22Rv1 (cell line): ENCODE data around the gene TNS2.
A peak's percentile ranks its signal among the peaks of the same experiment; 100 is the strongest.

Experiments
- H3K27ac ChIP-seq: fragments of 450-650 bp; 2 replicates; pipeline ENCODE4 v1.5.1; 2017
- ZFX ChIP-seq: fragments of 450-650 bp; IDR thresholded peaks from 2 replicates; pipeline ENCODE4 v1.6.1; 2017; ENCODE audit warnings: antibody characterized with exemption, borderline replicate concordance
- TF ChIP-seq, protein P1 (sequence below): fragments of 450-650 bp; IDR thresholded peaks from 2 replicates; pipeline ENCODE4 v1.5.1; 2017; ENCODE audit warnings: mild to moderate bottlenecking

Gene TNS2

DNA sequence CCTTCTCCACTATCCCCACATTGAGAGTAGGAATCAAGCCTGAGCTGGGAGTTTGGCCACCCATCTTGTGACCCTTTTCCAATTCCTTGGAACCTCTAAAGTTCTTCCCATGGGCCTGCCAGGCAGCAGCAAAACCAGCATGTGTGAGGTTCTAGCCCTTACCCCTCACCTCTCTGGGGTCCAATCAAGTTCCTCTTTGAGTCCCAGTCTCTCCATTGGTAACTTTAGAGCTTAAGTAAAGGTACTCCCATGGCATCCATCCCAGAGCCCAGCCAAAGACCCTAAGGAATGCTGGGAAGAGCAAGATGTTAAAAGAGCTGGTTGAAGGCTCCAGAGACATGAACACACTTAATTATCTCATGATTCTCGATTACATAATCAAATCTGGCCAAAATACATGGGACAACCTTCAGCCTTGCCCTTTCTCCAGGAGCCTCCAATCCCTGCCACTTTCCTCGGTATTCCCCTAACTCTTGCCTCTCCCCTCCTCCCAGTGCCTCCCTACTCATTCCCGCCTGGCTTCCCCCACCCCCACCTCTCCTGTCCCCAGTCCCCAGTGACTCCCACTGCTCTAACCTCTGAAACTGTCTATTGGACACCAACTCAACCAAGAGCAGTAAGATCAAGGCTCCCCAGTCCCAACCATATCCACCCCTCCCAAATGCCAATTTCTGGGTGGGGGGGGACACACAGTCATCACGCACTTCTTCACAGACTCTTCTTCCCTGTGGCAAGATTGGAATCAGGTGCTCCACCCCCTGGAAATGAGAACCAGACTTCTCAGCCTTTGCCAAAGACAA, 4.8 kb upstream of the TNS2 start:
- TF ChIP-seq, protein P1, sequence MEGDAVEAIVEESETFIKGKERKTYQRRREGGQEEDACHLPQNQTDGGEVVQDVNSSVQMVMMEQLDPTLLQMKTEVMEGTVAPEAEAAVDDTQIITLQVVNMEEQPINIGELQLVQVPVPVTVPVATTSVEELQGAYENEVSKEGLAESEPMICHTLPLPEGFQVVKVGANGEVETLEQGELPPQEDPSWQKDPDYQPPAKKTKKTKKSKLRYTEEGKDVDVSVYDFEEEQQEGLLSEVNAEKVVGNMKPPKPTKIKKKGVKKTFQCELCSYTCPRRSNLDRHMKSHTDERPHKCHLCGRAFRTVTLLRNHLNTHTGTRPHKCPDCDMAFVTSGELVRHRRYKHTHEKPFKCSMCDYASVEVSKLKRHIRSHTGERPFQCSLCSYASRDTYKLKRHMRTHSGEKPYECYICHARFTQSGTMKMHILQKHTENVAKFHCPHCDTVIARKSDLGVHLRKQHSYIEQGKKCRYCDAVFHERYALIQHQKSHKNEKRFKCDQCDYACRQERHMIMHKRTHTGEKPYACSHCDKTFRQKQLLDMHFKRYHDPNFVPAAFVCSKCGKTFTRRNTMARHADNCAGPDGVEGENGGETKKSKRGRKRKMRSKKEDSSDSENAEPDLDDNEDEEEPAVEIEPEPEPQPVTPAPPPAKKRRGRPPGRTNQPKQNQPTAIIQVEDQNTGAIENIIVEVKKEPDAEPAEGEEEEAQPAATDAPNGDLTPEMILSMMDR = no peak
- TF ChIP-seq ZFX = no peak
- peak overlapping the region; percentile 100 for H3K27ac ChIP-seq

DNA sequence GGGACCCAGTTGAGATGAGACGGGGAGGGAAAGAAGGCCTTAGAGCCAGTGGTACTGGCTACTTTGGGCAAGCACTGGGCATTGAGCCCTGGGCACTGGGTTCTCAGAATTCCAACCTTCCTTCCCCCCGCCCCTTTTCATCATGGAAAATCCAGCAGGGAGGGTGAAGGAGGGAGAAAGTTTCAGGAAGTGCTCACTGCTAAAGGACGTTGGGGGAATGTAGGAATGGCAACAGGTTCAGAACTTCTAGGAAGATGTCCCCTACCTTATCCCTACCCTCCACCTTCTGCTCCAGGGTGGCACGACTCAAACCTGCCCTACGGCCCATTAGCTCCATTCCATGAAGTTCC, 4.2 kb upstream of the TNS2 start:
- no peak for TF ChIP-seq ZFX
- TF ChIP-seq, protein P1 = no peak
- peak overlapping the region; percentile 100 for H3K27ac ChIP-seq

DNA sequence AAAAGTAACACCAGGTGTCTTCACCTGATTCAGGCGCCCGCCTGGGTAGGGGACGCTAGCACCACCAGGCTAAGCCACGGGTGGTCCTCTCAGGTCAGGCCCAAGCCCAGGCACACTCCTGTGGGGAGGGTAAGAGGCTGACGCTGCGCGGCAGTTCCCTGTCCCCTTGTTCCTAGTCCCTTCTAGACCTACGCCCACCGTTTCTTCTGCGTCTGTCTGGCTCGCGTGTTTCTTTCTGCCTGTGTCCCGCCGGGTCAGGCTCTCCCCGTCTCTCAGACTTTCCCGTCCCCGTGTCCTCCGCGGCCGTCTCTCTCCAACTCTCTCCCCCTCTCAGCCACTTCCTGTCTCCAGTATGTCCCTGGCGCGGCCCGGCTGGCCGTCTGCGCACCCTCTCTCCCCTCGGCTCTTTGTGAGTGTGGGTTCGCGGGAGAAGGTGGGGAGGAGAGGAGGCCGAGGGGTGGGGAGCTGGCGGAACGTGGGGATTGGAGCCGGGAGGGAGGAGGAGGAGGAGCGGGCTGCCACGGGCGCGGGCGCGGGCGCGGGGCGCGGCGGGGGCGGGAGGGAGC, 3.1 kb upstream of the TNS2 start:
- TF ChIP-seq ZFX = no peak
- TF ChIP-seq, protein P1 = no peak
- peak overlapping the region; percentile 100 for H3K27ac ChIP-seq

DNA sequence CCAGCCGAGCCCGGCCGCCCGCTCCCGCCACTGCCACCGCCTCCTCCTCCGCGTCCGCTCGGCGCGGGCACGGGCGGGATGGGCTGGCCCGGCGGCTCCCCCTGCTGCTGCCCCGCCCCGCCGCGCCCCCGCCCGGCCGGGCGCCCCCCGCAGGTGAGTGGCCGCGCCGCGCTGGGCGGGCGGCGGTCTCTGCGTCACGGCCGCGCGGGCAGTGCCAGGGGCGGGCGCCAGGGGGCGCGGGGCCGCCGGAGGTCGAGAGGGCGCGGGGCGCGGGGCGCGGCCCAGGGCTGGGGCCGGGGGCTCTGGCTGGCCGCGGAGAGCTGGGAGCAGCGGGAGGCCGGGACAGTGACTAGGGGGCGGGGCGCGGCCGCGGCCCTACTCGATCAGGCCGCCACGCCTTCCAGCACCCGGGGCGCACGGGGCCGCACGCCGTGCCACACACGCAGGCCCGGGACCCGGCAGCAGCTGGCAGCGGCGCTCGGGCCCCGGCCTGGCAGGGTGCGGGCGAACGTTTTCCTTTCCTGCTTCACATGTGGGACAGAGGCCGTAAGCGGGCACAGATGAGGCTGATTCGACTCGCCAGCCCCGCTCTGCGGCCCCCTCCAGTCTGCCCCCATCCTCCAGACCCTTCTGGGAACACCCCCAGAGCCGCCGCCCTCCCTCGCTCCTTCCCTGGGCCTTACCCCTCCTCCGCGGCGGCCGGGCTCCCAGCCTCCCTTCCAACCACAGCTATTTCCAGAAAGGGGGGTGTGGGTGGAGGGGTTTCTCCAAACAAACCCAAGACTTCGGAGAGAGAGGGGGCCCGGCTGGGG, 2.4 kb upstream of the TNS2 start:
- H3K27ac ChIP-seq = peak overlapping the region; percentile 100
- TF ChIP-seq, protein P1 = peak; percentile 98
- no peak for TF ChIP-seq ZFX

DNA sequence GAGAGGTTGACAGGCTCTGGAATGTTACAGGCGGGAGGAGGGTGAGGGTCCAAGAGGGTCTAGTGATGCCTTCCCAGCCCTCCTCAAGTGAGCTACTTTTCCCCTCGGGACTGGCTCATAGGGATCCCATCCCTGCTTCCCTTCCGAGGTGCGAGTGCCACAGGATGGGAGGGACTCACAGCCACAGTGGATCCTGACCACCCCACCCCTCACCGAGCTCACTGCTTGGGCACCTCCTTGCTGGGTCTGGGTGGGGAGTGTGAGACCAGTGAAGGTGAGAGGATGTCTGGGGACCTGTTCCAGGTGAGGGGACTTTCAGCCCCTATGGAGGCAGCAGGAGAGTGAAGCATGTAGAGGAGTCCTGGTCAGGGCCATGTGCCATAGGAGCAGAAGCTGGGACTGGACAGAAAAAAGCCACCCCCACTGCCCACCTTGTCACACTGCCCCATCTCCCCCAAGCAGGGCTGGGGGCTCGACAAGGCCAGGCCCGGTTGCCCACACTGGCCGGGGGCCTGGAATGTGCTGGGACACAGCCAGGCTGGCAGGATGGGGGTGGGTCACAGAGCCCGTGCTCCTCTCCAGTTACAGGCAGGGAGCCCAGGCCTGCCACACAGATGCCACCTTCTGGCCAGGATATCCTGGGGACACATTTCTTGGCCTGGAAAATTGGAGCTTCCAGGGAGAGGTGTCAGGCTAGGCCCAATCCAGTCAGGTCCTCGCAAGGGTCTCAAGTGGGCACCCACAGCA, 1.7 kb upstream of the TNS2 start:
- TF ChIP-seq, protein P1 = peak; percentile 70
- TF ChIP-seq ZFX = no peak
- peak overlapping the region; percentile 100 for H3K27ac ChIP-seq

DNA sequence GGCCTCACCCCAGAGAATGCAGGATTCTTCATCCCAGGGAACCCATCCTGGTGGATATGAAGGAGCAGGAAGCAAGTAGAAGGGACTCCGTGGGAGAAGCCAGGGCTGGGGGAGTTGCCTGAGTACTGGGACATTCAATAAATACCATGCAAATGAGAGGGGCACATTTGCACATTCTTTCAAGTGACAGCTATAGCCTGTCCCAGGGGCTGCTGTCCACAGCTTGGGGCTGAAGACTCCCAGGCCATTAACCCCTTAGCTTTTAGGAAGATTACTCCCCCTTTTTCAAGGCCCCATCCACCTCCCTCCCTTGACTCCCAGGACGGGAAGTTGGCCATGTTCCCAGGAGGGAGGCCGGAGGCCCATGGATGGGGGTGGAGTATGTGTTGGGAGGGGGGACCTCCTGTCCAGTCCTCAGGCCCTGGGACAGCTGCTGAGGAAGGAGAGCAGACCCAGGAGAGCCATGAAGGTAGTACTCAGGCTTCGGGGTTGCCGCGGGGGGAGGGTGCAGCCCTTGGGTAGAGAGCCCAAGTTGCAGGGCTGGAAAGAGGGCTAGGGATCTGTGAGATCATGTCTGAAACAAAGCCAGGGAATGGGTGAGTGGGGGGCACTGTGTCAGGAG, 974 bp upstream of the TNS2 start:
- peak overlapping the region; percentile 100 for H3K27ac ChIP-seq
- TF ChIP-seq ZFX = no peak
- TF ChIP-seq, protein P1 = peak; percentile 32; the same call in 1 of the 2 replicates
